Cortex of kidney (tissue), 1 donor: Measurements from ENCODE around the gene FNDC3B.
"Not testable (repeated sequence)": the region's sequence is repeated elsewhere in the genome, so short reads cannot be mapped to it uniquely, and the experiment has no call there.

Experiments used
- DNase-seq: peaks from one replicate; lab custom pipeline; 2025; lab: John Stamatoyannopoulos, UW

FNDC3B gene

DNA sequence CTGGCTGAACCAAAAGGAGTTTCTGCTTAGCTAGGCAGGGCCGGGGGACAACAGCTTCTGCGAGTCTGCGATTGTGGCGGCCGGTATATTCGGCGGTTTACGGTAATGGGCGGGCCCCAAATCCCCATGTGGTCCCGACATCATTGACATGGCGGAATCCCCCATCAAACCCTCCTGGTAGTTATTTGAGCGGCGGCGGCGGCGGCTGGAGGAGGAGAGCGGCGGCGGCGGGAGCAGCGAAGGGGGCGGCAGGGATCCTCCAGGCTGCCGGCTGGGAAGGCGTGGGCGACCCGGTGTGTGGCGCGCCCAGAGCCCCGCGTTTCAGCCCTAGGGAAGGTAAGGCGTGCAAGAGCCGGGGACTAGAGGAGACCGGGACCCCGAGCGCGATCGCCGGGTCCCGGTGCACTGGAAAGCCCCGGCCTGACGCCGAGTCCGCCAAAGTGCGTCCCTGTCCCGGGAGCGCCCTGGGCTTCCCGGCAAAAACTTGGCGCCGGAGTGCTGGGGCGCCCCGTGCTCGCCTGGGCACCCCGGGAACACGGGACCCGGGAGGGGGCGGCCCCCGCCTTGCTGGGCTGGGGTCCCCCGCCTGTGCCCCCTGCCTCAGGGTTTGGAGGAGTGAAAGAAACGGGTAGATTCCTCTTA is at the start of gene FNDC3B:
TSS of gene FNDC3B (plus strand) at position 143 of the 642 bp plus-strand sequence. CDS start 72,902 bp downstream, outside the sequence.
- DNase-seq = no peak

DNA sequence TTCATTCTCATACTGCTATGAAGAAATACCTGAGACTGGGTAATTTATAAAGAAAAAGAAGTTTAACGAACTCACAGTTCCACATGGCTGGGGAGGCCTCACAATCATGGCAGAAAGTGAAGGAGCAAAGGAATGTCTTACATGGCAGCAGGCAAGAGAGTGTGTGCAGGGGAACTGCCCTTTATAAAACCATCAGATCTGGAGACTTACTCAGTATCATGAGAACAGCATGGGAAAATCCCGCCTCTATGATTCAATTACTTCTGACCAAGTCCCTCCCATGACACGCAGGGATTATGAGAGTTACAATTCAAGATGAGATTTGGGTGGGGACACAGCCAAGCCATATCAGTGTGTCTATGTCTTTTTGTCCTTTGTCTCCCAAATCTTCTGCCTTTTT is 49.1 kb upstream of the FNDC3B start:
- not testable (repeated sequence) for DNase-seq

DNA sequence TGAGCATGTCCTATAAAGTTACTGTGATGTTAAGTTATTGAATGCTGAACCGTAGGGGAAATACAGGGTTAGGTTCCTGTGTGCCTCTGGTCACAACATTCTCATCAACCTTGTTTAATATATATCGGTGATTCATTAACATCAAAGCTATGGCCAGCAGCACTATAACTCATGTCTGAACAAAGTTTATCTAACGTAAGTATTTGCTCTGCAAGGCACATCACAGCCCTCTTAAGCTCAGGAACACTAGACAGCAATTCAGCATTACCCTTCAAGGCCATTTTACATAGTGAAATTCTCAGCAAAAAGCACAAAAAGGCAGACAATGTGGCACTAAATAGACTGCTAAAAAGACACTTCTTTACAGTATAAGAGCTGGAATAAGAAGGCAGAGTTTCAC is 48.2 kb upstream of the FNDC3B start:
- DNase-seq = no peak

DNA sequence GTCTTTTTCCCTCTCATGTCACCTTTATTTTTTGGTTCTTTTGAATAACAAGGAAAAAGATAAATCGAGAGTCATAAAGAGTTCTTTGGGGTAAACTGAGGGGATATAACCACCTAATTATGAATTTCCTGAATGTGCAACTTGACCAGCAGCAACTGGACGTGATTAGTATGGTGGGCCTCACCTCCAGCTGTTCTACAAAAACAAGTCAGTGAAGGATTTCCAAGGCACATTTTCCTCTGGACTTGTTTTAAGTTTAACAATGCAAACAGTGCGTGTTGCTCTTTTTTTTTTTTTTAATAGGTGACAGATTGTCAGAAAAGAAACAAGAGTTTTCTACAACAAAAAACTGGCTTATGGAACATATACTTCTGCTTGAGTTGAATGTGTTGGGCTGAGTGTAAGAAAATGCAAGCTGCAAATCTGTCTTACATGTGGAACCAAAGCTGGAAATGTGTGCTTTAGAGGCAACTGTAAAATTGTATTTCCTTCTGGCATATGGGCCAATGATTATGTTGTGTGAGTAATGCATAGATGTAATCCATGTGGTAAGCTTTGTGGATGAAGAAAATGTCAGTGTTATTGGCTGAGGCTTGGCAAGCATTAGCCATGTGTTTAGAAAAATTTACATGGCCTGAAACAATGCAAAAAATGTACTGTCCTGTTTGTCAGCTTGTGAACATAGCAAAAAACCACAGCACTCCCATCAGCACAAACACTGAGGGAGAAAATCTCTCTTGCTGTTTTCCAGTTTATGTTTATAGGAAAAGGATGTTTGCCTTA is 44.5 kb upstream of the FNDC3B start:
- no peak for DNase-seq

DNA sequence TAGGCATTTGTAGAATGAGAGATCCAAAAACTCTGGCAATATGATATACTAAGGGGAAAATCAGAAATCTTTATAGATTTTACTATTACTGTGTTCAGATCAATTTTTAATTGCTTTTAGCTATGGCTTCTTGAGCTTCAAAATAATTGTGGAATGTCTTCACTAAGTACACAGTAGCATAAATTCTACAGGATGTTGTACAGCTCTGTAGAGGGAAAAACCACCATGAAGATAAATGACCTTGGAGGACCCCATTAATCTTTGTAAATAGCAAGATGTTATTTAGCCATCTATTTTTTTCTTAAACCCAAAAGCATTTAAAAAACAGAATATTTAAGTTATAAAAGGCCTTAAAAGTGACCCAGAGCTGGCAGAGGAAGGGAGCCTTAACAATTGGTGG is 43.9 kb upstream of the FNDC3B start:
- no peak for DNase-seq

DNA sequence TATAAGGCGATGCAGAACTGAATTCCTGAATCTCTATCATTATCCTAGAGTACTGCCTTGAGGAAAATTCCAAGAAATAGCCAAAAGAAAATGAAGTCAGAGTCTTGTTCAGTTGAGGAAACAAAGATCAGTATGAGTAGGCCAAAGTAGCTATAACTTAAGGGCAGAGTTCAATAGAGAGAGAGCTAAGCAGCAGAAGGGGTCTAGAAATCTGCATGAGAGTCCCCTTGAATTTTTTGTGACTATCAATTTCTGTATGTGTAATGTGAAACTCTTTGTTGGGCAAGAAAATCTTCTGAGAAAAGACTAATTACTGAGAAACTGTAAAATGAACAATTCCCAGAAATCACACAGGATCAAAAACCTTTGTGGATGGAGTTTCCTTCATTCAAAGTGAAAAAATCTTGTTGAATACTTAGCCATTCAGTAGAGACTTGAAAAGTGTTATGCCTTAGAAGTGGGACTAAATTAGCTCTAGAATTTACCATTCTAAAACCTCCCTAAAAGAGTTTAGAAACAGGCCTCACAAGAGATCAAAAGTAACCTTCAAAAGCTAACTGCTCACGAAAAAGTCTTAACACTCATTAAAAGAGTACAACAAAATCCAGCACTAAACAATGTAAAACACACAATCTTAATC is 43.1 kb upstream of the FNDC3B start:
- DNase-seq = no peak

DNA sequence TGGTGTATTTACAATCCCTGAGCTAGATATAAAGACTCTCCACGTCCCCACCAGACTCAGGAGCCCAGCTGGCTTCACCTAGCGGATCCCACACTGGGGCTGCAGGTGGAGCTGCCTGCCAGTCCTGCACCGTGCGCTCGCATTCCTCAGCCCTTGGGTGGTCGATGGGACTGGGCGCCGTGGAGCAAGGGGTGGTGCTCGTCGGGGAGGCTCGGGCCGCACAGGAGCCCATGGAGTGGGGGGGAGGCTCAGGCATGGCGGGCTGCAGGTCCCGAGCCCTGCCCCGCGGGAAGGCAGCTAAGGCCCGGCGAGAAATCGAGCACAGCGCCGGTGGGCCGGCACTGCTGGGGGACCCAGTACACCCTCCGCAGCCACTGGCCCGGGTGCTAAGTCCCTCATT is 40.6 kb upstream of the FNDC3B start:
- DNase-seq = not testable (repeated sequence)

DNA sequence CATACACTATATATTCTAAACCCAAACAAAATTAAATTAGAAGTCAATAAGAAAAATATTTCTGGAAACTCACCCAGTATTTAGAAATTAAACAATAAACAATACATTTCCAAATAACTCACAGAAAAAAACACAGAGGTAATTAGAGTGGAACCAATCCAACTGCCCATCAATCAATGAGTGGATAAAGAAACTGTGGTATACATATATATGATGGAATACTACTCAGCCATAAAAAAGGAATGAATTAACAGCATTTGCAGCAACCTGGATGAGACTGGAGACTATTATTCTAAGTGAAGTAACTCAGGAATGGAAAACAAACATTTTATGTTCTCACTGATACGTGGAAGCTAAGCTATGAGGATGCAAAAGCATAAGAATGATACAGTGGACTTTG is 37.8 kb upstream of the FNDC3B start:
- DNase-seq = not testable (repeated sequence)

DNA sequence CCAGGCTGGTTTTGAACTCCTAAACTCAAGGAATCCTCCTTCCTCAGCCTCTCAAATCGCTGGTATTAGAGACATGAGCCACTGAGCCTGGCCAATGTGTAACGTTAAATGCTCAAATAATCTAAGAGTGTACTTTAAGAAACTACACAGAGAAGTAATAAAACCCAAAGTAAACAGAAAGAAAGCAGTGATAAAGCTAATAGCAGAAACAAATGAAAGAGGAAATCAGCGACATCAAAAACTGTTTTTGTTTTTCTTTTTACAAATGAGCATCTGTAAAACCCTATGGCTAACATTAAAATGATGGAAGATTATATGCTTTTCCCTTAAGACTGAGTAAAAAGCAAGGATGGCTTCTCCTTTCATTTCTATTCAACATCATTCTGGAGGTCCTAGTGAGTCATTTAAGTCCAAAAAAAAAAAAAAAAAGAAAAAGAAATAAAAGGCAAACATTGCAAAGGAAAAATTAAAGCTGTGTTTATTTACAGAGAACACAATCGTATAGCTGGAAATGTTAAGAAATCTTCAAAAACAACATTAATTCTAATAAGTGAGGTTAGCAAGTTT is 36.8 kb upstream of the FNDC3B start:
- DNase-seq = no peak

DNA sequence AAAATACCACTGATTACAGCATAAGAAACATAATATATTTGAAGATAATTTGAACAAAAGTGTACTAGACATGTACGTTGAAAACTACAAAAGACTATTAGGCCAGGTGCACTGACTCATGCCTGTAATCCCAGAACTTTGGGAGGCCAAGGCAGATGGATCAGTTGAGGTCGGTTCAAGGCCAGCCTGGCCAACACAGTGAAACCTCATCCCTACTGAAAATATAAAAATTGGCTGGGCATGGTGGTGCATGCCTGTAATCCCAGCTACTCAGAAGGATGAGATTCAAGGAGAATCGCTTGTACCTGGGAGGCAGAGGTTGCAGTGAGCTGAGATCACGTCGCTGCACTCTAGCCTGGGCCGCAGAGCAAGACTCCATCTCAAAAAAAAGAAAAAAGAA is 36.2 kb upstream of the FNDC3B start:
- DNase-seq = no peak

DNA sequence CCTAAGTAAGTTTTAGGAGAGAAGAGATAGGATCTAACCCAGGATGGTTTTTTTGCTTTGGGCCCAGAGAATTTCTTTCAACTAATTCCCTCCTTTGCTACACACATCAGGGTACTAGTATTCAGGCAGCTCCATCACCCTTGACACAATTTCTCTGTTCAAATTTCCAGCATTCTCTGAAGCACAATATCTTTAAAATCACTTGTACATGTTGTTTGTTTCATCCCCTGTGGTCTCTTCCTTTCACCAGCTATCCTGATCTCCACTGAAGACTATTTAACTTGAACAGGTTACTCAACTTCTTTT is 32.4 kb upstream of the FNDC3B start:
- DNase-seq = no peak

DNA sequence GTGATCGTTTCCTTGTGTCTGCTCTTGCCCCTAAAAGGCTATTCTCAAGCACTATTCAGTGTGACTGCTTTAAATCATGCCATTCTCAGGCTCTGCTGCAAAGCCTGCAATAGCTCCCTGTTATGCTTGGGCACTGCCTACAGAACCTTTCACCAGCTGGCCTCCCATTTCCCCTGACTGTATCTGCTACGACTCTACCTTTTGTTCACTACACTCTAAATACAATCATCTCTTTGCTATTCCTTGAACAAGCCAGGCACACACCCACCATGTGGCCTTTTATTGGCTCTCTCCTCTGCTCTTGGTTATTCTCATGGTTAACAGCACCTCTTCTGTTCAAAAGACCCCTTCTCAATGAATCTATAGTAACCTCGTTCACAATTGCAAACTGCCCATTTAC is 29.6 kb upstream of the FNDC3B start:
- no peak for DNase-seq

DNA sequence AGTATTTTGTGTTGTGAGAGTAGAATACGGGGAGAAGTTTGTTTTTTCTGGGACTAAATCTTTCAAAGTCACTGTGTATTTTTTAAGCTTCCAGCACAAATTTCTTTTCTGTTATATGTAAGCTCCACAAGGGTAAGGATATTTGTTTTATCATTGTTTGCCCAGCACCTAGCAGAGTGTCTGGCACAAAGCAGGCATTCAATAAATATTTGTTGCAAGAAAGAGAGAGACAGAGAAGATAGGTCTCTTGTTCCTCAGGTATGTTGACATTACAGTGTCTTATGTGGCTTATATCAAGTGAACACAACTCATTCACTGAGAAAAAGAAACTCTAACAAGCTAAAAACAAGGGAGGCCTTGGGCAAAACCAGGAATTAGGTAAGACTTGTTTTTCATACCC is 26.6 kb upstream of the FNDC3B start:
- DNase-seq = no peak

DNA sequence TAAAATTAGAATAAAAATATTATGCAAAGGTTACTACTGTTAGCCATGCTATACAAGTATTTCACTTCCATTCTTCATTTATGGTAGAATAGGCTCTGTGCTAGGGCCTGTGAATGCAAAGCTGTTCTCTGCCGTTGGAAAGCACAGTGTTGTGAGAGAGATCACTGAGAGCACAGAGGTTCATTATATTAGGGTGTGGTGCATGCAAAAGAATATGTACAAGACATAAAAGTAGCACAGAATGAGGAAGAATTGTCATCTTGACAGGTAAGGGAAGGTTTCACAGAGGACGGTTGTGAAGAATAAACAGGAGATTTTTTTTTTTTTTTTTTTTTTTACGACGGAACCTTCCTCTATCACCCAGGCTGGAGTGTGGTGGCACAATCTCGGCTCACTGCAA is 25.2 kb upstream of the FNDC3B start:
- DNase-seq = no peak

DNA sequence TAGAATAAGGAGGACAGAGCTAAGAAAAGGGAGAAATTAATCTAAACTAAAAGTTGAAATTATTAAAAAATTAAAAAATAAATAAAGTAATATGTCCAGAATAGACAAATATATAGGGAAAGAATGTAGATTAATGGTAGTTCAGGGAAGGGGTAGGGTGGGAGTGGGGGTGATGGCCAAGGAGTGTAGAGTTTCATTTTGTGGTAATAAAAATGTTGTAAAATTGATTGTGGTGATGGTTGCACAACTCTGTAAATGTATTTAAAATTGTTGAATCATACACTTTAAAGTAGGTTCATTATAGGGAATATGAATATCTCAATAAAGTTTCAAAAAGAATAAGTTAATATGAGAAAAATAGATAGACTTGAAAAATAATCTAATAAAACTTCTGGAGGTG is 21.0 kb upstream of the FNDC3B start:
- no peak for DNase-seq

DNA sequence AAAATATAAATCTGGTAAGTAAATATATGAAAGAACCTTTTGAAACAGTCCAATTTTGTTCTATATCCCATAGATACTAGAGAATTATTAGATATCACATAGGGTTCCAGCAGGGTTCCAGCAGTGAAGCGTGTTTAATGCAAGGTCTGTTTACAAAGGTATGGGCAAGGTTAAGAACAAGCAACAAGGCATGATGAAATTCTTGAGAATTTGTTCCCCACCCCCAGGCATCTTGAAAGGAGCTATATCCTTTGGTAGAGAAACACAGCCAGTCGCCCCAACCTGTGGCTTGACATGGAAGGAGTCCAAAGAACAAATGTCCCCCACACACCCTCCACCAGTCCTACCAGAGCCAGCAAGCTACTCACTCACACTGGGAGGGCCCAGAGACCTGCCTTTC is 18.6 kb upstream of the FNDC3B start:
- no peak for DNase-seq

DNA sequence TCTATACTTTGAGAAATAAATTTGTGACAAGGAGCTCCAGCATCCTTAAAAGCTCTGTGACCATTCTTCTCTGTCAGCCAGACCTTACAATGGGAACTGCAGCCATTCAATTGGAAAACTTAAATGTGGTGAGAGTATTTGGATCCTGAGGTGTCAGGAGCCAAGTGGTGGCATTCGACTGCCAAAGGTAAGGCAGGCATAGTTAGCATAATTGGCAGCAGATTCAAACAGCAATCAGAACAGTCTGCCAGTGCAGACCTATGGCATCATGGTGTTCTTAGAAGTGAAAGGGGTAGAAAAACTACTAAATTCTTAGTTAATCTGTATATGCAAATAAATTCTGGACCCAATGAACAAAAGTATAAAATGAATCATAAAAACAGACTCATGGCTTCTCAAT is 18.2 kb upstream of the FNDC3B start:
- DNase-seq = no peak

DNA sequence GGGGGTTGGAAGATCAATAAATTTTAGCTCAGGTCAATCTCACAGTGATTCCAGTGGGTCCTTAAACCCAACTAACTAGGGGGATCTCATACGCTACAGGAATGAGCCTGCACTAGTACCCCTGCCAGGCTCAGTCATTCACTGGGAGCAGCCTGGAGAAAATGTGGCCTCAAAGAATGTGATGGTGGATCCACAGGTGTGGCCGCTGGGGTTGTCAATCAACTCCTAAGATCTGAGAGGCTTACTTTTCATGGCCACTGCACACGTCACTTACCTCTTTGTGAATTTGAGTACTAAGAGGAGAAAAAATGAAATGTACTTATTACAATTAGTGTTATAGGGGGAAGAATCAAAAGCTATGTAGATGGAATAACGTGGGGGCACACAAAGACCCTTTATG is 17.5 kb upstream of the FNDC3B start:
- DNase-seq = no peak

DNA sequence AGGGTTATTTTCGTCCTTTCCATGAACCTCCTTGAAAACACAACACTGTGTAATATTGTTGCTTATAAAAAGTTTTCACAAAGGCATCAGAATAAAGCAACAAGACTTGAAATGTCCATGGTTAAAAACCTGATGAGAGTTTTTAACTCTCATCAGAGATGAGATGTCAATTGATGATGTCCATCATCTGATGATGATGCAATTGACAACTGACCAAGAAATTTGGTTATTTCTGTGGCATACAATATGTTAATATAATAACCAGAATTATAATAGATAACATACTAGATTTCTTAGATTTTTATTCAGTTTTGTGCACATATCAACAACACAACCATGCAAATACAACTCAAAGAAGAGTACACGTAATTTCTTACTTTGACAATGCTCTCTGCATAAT is 15.5 kb upstream of the FNDC3B start:
- DNase-seq = no peak

DNA sequence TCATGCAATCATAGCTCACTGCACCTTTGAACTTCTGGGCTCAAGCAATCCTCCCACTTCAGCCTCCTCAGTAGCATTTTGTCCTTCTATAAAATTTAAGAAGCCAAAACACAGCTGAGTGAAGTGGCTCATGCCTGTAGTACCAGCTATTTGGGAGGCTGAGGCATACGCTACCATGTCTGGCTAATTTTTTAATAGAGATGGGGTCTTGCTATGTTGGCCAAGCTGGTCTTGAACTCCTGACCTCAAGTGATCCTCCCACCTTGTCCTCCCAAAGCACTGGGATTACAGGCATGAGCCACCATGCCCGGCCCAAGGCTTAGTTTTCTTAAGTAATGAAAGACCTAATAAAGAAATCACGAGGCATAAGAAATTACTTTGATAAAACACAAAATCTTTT is 14.7 kb upstream of the FNDC3B start:
- DNase-seq = no peak

DNA sequence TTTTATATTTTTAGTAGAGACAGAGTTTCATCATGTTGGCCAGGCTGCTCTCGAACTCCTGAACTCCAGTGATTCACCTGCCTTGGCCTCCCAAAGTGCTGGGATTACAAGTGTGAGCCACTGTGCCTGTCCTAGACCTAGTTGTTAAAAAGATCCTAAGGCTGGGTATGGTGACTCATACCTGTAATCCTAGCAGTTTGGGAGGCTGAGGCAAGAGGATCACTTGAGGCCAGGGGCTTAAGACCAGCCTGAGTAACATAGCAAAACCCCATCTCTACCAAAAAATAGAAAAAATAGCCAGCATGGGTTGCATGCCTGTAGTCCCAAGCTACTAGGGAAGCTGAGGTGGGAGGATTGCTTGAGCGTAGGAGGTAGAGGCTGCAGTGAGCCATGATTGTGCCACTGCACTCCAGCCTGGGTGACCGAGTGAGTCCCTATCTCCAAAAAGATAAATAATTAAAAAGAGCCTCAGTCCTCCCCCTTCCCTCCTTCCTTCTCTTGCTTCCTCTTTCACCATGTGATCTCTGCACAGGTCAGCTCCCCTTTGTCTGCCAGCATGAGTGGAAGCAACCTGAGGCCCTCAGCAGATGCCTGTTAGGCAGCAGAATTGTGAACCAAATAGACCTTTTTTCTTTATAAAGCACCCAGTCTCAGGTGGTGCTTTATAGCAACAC is 9.8 kb upstream of the FNDC3B start:
- no peak for DNase-seq

DNA sequence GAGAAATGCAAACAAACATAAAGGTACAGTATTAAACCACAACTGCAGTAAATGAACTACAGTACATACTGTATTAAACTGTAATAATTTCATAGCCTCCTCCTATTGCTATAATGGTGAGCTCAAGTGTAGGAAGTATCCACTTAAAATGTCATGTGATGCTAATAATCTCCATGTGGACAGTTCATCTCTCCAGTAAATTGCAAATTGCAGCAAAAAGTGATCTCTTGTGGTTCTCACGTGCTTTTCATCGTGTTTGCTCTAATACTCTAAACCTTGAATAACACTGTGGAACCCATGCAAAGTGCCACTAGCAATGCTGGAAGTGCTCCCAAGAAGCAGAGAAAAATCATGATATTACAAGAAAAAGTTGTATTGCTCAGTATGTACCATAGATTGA is 9.2 kb upstream of the FNDC3B start:
- DNase-seq = no peak

DNA sequence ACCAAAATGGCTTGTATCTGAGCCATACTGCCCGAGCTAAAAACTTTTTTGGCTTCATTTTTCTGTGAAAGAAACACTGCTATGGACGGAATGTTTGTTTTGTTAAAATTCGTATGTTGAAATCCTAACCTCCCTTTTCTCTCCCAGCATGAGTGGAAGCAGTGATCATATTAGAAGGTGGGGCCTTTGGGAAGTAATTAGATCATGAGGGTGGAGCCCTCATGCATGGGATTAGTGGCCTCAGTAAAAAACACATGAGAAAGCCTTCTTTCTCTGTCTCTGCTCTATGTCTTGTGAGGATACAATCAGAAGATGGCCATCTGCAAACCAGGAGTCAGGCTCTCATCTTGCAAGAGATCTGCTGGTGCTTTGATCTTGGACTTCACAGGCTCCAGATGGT is 7.4 kb upstream of the FNDC3B start:
- no peak for DNase-seq
